ENCODE data around the gene NCK2. TPM values are rescaled to one million over a fixed set of nuclear protein-coding genes. Genes with fewer than 3 reads are reported as not detected.

NCK2 gene
- total and polyA plus RNA-seq, 9 of the 15 experiments (the other 6 are each of a cell fraction or from before 2014, with no cell fraction given) = 0.90 to 27.9 (median 15.9) TPM

DNA sequence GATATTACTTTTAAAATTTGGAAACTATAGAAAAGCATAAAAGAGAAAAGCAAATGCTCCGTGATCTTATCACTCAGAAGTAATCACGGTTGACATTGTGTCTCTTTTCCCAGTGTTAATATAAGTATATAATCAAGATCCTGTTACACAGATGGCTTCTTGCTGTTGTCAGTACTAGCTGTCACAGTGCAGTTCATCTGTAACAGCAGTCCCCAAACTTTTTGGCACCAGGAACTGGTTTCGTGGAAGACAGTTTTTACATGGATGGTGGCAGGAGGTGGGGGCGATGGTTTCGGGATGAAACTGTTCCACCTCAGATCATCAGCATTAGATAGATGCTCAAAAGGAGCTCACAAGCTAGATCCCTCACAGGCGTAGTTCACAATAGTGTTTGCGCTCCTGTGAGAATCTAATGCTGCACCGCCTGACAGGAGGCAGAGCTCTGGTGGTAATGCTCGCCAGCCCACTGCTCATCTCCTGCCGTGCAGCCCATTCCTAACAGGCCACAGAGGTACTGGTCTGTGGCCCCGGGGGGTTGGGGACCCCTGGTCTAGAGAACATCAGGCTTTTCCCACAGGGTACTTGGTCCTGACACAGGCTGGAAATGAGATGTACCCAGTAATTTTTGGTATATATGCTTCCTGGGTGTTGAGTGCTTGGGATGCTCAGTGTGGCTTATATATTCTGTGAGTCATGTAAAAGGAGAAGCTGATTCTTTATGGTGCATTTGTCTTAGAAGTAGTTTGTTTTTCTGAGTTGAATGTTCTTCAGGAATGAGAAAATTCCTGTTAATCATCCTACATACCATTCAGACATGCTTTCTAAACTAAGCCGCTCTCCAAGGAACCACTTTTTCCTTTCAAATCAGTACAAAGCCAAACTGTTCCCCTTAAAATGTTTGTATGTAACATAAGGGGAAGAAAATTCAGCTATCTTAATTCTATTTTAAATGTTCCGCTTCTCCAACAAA lies 121.8 kb downstream of the NCK2 start:
- DNase-seq (ENCODE audit: extremely low read depth in 1 of 4, low spot score in 3 of 4) = no peak
- H4K20me1 ChIP-seq (replicated peaks; ENCODE audit: control insufficient read depth, insufficient read depth, low read length) = peaks cover 8% of the 10 kb centered on the region
- H3K4me3 ChIP-seq = no peak overlapping the region
- H3K79me2 ChIP-seq (ENCODE audit: control insufficient read depth, insufficient read depth, low read length) = peaks cover 4% of the 10 kb centered on the region; the same call in 1 of the 3 replicates
- in situ Hi-C loops (cut with MboI) (no loop called here), intact Hi-C loops (cut with micrococcal nuclease) (no loop called here)
- no peaks in the 10 kb centered on the region for H3K9me3 ChIP-seq (replicated peaks; ENCODE audit: control insufficient read depth, insufficient read depth, low read depth, low read length)
- ATAC-seq = no peak
- no peak overlapping the region for H3K27ac ChIP-seq (ENCODE audit: extremely low read depth, low read depth, low read length)
- no peaks in the 10 kb centered on the region for H3K4me1 ChIP-seq (replicated peaks in 1 of 2; ENCODE audit: control insufficient read depth in 2 of 2, insufficient read depth in 2 of 2, low read length in 2 of 2)
- no peak for FAIRE-seq
- no peak overlapping the region for H2AFZ ChIP-seq (ENCODE audit: low read depth, low read length)
- 78% methylated on average over 13 of the region's 13 CpGs for whole genome bisulfite sequencing (ENCODE audit: insufficient coverage, low coverage, missing lambda C conversion rate)
- BruUV-seq (replicated peaks) = no TSS peak
- H3K27me3 ChIP-seq (ENCODE audit: control insufficient read depth in 2 of 2, insufficient read depth in 2 of 2, low read length in 2 of 2) = no peaks in the 10 kb centered on the region
- ChIA-PET POLR2A (no interaction called here), CTCF (ENCODE audit: low intra/inter-chr PET ratio) (no interaction called here)
- no peaks in the 10 kb centered on the region for H3K36me3 ChIP-seq (ENCODE audit: control insufficient read depth, insufficient read depth, low read length)
- H3K9ac ChIP-seq (ENCODE audit: insufficient read depth in 1 of 2, low read depth in 2 of 2, low read length in 2 of 2) = no peak overlapping the region
- H3K4me2 ChIP-seq (ENCODE audit: insufficient read depth, low read length) = no peak overlapping the region
- no peaks in the 10 kb centered on the region for H3K9me1 ChIP-seq (ENCODE audit: control insufficient read depth, insufficient read depth, low read length)
- TF ChIP-seq, protein P1, sequence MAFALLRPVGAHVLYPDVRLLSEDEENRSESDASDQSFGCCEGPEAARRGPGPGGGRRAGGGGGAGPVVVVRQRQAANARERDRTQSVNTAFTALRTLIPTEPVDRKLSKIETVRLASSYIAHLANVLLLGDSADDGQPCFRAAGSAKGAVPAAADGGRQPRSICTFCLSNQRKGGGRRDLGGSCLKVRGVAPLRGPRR (CRISPR knock-in tag; IDR thresholded peaks at IDR 0.05) = no peak
- TF ChIP-seq PHTF2 (CRISPR knock-in tag; IDR thresholded peaks at IDR 0.05) (no peak), PRPF4 (IDR thresholded peaks at IDR 0.05; ENCODE audit: insufficient read depth, low read depth, low read length, poor library complexity, severe bottlenecking) (no peak), ZBTB17 (CRISPR knock-in tag; IDR thresholded peaks at IDR 0.05) (no peak), FOXK1 (CRISPR knock-in tag; IDR thresholded peaks at IDR 0.05; ENCODE audit: borderline replicate concordance) (no peak), CHD4 (IDR thresholded peaks at IDR 0.05; ENCODE audit: insufficient read depth, insufficient replicate concordance, low read depth, low read length, poor library complexity, severe bottlenecking) (no peak), STAT5B (CRISPR knock-in tag; IDR thresholded peaks at IDR 0.05) (no peak), ZNF77 (CRISPR knock-in tag; IDR thresholded peaks at IDR 0.05) (no peak), MTA1 (IDR thresholded peaks at IDR 0.05; ENCODE audit: borderline replicate concordance) (no peak), ZNF668 (CRISPR knock-in tag; IDR thresholded peaks at IDR 0.05) (no peak), KLF16 (IDR thresholded peaks at IDR 0.05) (no peak), HSF4 (CRISPR knock-in tag; IDR thresholded peaks at IDR 0.05; ENCODE audit: borderline replicate concordance) (no peak), NFIX (CRISPR knock-in tag; IDR thresholded peaks at IDR 0.05; ENCODE audit: low read depth) (no peak)
- TF ChIP-seq, protein P2, sequence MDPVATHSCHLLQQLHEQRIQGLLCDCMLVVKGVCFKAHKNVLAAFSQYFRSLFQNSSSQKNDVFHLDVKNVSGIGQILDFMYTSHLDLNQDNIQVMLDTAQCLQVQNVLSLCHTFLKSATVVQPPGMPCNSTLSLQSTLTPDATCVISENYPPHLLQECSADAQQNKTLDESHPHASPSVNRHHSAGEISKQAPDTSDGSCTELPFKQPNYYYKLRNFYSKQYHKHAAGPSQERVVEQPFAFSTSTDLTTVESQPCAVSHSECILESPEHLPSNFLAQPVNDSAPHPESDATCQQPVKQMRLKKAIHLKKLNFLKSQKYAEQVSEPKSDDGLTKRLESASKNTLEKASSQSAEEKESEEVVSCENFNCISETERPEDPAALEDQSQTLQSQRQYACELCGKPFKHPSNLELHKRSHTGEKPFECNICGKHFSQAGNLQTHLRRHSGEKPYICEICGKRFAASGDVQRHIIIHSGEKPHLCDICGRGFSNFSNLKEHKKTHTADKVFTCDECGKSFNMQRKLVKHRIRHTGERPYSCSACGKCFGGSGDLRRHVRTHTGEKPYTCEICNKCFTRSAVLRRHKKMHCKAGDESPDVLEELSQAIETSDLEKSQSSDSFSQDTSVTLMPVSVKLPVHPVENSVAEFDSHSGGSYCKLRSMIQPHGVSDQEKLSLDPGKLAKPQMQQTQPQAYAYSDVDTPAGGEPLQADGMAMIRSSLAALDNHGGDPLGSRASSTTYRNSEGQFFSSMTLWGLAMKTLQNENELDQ (CRISPR knock-in tag; IDR thresholded peaks at IDR 0.05; ENCODE audit: borderline replicate concordance) = no peak
- TF ChIP-seq, protein P3, sequence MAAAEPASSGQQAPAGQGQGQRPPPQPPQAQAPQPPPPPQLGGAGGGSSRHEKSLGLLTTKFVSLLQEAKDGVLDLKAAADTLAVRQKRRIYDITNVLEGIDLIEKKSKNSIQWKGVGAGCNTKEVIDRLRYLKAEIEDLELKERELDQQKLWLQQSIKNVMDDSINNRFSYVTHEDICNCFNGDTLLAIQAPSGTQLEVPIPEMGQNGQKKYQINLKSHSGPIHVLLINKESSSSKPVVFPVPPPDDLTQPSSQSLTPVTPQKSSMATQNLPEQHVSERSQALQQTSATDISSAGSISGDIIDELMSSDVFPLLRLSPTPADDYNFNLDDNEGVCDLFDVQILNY (CRISPR knock-in tag; IDR thresholded peaks at IDR 0.05) = no peak
- TF ChIP-seq, protein P4, sequence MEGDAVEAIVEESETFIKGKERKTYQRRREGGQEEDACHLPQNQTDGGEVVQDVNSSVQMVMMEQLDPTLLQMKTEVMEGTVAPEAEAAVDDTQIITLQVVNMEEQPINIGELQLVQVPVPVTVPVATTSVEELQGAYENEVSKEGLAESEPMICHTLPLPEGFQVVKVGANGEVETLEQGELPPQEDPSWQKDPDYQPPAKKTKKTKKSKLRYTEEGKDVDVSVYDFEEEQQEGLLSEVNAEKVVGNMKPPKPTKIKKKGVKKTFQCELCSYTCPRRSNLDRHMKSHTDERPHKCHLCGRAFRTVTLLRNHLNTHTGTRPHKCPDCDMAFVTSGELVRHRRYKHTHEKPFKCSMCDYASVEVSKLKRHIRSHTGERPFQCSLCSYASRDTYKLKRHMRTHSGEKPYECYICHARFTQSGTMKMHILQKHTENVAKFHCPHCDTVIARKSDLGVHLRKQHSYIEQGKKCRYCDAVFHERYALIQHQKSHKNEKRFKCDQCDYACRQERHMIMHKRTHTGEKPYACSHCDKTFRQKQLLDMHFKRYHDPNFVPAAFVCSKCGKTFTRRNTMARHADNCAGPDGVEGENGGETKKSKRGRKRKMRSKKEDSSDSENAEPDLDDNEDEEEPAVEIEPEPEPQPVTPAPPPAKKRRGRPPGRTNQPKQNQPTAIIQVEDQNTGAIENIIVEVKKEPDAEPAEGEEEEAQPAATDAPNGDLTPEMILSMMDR (IDR thresholded peaks at IDR 0.05 in 2 of 3, conservative IDR thresholded peaks at IDR 0.05 in 1 of 3; ENCODE audit: insufficient read depth in 2 of 3, low read depth in 1 of 3, low read length in 3 of 3) = no peak

Measured in K562 (cell line).